Fibroblast of skin of abdomen (primary cell): Measurements from ENCODE around the gene ADGRD1.

Experiments
- DNase-seq: peaks from one replicate; pipeline ENCODE4 v3.0.0-alpha.2; 2013

Gene ADGRD1

DNA sequence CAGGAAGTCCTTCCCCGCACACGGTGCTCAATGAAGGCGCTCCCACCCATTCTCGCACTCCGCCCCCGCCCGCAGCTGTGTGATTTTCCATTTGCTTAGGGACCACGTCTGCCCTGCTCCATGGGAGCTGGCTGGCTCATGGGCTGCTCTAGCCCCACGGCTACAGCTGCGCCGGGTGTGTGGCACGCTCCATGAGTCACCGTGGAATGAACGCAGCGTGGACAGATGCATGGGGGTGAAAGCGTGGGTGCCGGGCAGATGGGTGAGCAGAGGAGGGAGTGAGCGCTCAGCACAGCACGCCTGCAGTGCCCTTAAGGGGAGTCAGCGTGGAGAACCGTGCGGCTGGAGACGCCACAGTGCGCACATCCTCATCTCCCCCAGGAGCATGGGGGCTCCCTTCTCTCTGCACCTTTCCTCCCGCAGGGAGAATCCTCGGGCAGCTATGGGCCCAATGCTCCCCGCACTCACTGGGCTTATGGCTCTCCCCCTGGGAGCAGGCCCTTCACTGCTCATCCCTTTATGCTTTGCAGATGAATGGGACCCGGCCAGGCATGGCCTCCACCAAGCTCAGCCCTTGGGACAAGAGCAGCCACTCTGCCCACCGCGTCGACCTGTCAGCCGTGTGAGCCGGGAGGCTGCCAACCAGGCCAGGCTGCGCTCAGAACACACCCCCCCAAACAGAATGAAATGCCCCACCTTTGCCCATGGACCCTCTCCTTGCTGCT lies 185.1 kb downstream of the ADGRD1 start:
- DNase-seq, result no peak

DNA sequence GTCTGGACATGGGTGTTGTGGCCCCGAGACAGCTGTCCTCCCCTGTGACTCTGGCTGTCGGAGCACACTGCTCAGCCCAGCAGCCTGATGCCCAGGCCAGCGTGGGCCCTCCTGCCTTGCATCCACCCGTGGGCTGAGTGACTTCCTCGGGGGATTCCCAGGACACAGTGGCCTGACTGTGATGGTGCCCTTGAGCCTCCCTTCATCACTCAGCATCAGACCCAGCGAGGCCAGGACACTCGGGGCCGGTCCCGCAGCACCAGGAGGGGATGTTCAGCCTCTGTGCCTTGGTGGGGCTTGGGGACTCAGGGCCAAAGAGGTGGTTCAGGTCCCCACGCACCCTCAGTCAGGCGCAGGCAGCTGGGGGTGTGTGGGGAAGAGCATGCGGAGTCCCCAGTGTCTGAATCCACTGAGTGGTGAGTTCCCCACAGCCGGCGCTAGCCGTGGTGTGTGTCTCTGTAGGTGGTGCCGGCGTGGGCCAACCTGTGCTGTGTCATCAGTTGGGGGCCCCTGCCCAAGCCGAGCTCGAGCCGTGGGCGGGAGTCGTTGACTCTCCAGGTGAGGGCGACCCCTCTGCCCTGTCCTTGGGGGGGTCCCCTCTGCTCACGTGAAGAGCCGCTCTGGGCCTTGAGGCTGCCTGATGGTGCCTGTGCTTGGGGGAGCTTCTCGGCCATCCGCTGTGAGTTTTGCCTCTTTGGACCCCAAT lies 185.8 kb downstream of the ADGRD1 start:
- no peak for DNase-seq

DNA sequence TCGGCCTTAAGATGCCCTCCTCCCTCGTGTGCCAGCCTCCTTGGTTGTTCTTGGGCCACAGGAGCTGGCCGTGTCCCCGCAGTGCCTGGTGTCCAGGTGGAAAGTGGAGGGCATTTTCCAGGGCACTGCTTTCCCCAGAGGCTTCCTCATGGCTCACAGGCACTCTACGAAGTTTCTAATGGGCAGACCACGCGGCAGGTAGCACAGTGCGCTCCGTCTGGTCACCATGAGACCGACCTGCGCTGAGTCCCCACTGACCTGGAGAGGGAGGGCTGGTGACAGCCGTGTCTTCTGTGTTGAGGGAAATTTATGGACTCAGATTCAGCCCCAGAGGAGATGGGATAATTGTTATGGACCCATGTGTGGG lies 186.3 kb downstream of the ADGRD1 start:
- no peak for DNase-seq

DNA sequence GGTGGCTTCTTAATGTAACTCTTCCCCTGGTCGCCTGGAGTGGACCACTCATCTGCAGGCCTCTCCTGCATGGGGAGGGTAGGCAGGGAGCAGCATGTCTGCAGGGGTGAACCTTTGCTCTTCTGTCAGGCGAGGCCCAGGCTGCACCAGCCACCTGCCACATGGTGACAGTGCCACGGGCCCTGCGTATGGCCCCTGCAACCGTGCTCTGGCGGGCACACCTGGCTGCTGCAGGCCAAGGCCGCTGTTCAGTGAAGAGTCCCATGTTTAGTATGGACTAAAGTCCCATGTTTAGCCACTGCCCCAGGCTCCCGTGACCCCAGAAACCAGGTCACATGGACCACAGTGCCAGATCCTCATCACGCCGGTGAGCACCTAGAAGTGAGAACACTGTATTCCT lies 187.0 kb downstream of the ADGRD1 start:
- no peak for DNase-seq

DNA sequence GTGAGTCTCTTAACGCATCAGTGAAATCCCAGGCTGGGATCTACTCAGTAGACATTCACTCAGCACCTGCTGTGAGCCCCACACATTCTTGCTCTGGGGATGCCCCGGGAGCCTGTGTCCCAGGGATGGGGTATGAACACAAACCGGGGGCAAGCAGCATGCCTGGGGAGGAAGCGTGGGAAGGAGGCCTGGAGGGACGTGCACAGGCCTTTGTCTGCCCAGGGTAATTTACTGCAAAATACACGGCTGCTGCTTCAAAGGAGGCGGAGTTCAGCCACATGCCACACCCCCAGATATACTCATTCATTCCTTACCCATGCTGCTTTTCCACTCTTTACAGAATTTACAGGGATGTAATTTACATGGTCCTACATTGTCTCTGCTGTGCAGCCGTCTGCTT lies 187.8 kb downstream of the ADGRD1 start:
- no peak for DNase-seq

DNA sequence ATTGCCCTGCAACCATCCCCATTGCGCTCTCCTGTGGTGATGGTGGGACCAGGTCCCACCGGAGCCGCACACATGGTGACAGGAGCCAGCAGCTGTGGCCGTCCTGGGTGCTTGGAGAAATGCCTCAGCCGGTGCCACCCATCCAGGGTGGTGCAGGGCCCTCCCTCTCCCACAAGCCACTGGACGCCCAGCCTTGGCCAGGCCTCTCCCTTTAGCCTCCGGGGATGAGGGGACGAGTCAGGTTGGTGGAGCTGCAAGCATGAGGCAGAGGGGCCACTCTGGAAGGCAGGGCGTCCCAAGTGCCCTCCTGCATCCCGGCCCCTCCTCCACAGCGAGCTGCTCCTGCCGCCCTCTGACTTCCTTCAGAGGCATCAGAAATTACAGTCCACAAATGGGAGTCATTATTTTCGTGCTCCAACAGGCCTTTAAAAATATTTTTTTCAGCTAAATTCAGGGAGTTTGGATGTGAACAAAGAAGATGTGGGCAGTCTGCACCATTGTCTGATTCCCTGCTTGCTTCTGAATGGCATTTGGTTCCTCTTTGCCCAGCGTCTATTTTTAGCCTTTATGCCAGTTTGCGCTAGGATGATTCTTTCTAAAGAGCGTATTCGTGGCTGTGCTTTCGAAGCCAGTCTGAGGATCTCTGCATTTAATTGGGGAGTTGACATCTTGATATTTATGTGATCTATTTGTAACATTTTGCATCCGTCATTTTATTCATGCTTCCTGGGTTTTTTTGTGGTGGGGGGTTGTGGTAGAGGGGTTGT lies 189.4 kb downstream of the ADGRD1 start:
- no peak for DNase-seq

DNA sequence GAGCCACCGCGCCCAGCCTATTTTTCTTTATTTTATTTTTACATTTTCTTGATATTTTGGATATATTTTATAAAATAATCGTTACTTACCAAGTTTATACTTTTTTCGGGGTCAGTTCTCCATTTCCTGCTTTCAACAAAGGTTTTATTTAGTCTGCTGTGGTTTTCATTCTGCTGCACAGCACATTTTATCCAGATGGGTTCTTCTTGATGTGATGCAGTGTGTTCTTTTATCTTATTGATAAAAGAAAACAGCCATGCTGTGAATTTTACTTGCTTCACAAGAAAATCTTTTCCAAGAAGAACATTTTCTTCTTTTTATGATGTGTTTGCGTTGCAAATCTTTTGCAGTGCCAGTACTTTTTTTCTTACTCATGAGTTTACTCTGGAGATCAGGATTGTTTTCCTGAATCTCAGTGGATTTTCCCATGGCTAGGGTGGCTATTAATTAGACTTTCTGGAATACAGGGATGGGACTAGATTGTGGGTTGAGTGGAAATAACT lies 192.5 kb downstream of the ADGRD1 start:
- no peak for DNase-seq

DNA sequence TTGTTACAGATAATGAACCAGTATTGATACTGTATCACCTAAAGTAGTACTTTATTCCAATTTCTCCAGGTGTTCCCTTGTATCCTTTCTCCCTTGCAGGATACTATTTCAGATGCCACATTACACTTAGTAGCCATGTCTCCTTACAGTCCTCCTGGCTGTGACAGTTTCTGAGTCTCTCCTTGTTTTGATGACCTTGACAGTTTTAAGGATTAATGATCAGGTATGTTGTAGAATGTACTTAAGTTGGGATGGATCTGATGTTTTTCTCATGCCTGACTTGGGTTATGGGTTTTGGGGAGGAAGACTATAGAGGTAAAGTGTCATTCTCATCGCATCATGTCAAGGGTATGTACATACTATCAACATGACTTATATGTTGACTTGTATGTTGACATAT lies 193.6 kb downstream of the ADGRD1 start:
- no peak for DNase-seq

DNA sequence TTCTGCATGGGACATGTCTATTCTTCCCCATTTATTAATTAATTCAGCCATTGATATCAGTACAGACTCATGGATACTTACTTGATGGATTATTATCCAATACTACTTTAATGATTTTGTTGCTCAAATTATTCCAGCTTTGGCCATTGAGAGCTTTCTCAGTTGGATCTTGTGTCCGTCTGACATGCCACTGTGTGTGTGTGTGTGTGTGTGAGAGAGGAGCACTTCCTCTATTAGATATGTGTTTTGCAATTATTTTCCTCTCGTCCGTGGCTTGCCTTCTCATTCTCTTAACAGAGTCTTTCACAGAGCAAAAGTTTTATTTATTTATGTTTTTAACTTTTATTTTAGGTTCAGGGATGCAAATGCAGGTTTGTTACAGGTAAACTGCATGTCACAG lies 194.2 kb downstream of the ADGRD1 start:
- DNase-seq, result no peak

DNA sequence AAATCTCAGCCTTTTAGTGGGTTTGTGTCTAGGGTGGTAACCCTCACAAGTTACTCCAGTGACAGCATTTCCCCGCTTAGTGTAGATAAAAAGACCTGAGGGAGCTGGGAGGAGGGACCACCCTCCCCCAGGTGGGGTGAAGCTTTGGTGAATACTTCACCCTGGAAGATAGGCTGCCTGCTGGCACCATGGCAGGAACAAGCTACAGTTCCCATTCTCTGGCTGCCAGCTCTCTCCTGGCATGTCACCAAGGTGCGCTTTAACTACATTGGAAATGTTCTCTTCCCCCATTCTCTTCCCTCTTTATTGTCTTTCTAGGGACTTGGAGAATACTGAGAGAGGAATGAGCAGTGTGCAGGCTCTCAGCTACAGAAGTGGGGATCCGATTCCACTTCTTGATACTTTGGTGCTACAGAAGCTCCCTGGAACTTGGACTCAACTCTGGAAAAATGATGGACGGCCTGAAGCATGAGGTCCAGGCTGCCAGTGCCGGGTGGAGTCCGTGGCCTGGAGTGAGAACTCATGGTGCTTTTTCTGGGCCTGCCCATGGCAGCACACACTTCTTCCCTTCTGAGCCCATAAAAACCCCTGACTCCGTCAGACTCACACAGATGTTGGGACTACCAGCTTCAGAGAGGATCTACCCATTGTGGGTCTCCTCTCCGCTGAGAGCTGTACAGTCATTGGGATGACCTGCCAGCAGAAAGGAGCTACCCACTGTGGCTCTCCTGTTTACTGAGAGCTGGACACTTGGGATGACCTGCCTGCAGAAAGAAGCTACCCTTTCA lies 198.0 kb downstream of the ADGRD1 start:
- no peak for DNase-seq

DNA sequence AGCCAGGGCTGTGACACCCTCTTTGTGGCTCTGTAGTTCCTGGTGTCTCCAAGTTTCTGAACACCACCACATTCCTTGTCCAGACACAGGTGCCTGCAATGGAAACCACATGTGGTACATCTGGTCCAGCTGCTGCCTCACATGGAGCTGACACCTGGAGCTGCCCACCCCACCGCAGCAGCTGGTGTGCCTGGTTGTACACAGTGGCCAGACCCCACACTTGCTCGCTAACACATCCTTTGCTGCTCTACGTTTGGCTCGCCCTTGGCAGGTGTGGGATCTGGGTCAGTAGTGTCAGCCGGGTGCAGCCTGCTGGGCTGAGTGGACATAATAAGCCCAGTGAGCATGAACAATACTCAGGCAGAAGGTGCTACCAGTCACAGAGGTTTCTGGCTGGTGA lies 198.9 kb downstream of the ADGRD1 start:
- no peak for DNase-seq

DNA sequence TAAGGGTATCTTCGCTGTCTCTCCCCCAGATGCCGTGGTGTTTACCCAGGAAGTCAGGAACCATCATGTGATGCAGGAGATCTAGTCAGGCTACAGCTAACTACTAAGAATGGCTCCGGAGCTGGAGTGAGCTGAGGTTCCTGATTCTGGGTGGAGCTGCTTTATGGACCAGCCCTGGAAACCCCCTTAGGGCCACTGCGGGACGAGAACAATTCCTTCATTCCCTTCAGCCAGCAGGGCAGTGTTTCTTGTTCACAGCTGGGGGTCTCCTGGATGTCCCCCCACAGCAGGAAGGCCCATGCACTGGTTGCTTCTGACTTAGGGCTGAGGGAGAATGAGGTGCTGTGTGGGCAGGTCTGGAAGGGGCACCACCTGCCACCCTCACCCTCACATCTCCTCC lies 199.3 kb downstream of the ADGRD1 start:
- no peak for DNase-seq

DNA sequence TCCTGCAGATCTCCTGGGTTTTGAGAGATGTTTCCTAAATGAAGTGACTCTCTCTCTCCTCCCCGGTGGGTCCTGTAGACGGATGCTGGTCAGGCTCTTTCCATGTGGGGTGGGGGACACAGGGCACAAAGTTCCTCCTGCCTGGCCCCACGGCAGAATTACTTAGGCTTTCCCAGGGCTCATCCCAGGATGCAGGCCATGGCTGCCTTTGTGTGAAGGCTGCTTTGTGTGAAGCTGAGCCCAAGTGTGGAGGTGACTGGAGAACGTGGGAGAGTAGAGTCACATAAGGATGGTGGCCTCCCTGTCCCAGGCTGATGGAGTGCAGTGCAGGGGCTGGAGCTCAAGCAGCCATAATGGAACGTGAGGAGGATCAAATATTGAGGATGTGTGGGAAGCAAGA lies 200.2 kb downstream of the ADGRD1 start:
- no peak for DNase-seq

DNA sequence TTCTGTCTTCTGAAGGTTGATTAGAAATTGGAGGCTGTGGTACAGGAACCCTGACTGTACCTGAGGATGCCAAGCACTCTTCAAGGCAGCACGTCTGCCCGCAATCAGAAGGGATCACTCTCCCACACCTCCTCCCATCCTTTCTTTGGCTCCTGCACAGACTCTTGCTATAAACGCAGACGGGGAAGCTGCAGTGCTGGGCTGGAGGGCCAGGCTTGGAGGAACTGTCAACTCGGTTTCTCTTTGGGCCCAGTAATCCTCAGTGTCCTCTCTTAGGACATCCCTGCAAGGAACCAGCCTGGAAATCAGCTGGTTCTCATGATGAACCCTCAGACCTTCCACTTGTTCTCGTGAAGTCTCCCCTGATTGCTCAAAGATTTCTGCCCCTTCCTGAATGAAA lies 201.4 kb downstream of the ADGRD1 start:
- DNase-seq, result no peak

DNA sequence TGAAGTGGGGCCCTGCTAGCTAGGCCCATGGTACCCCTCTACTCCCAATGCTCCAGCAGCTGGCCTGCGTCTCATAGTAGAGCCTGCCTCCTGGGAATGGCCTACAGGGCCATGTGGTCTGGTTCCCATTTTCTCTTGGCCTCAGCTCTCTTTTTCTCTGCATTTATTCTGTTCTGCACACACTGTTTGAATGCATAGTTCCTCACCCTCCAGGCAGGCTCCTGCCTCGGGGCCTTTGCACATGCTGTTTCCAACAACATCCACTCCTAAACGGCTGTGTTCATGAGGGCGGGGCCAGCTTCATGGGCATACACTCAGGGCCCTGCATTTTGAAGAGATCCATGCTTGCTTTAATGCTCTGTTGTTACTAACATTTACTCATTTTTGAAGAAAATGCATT lies 204.0 kb downstream of the ADGRD1 start:
- no peak for DNase-seq

DNA sequence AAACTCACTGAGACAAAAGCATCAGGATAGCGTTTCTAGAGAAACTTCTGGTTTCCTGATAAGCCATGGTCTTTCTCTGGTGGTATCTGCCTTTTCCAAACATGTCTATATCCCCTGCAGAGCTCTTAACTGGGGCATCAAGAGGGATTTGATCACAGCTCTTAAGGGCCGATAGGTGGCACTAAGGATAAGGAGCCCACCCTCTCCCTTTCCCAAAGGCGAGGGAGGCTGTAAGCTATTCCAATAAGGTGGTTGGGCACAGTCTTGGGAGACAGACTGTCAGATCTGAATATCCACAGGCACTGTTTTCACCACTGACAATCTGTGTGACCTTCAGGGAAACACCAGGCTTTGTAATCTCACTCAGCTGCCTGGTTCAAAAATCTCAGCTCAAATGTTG lies 206.0 kb downstream of the ADGRD1 start:
- DNase-seq, result no peak

DNA sequence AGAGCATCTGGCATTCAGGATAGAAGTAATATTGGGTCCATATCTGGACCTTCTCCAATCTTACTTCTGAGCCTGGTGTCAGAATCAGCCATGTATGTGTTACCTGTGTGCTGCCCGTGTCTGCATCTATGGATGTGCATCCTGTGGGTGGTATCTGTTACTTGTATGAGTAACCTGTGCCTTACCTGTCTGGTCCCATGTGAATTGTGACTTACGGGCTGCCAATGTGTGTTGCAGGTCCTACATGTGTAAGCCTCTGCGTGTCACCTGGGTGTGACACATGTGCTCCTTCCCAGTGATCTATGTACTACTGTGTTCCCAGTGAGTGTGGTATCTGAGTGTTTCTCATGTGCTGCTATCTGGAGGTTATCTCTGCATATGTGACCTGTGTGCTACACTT lies 208.4 kb downstream of the ADGRD1 start:
- no peak for DNase-seq

DNA sequence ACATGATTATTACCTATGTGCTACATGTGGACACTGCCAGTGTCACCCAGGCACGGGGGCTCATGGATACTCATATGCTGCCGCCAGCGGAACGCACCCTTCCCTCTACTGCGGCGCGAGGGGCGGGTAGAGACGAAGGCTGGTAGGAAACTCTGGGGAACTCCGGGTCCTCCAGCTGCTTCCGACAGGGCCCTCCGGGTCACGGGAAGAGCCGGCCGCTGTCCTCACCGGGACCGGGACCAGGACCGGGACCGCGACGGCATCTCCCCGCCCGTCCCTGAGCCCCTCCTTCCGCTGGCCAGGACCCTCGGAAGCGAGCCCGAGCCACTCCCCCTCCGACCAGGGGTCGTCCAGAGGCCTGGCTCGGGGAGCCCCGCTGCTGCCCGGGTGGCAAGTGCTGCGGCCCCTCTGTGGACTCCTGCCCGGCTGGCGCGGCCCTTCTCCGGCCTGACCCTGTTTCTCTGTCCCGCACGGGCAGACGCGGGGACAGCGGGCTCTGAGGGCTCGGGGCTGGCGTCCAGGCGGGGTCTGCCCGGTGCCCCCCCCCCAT lies 209.6 kb downstream of the ADGRD1 start:
- no peak for DNase-seq

DNA sequence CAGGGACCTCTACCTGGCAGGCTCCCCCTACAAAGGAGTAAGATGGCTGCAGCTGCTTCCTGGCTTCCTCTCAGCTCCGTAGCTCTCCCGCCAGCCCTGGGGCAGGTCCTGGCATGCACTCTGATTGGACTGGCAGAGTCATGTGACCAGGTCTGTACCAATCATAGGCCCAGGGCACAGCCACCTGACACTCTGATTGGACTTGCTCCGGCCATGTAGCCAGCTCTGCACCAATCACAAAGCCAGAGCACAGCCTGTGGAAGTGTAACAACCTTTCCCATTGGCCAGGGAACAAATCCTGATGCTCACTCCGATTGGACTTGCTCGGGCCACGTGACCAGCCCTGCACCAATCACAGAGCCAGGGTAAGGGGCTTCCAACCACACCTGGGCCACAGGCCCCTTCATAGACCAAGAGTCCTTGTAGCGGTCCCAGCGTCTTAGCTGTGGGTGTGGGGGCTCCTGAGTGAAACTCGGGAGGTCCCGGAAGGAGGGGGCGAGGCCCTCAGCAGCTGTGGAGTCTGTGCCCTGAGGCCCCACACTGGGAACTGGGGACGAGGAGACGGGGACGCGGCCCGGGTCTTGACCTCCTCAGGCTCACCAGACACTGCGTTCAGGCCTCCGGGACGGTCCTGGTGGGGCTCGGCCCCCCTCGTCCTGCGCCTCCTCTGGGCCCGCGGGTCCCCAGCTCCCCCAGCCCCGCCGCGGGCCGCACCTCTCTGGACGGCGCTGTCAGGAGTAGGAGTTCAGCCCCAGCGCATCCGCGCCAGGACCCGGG lies 210.6 kb downstream of the ADGRD1 start:
- DNase-seq, result no peak

DNA sequence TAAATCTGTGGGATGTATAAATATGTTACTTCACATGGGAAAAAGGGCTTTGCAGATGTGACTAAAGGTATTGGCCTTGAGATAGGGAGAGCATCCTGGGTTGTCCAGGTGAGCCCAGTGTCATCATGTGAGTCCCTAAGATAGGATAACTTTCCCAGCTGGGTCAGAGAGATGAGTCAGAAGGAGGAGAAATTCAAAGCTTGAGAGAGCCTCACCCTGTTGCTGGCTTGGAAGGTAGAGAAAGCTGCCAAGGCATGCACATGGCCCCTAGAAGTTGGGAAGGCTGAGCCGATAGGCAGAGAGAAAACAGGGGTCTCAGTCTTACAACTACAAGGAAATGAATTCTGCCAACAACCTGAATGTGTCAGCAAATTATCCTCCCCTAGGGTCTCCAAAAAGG lies 213.0 kb downstream of the ADGRD1 start:
- DNase-seq, result no peak

DNA sequence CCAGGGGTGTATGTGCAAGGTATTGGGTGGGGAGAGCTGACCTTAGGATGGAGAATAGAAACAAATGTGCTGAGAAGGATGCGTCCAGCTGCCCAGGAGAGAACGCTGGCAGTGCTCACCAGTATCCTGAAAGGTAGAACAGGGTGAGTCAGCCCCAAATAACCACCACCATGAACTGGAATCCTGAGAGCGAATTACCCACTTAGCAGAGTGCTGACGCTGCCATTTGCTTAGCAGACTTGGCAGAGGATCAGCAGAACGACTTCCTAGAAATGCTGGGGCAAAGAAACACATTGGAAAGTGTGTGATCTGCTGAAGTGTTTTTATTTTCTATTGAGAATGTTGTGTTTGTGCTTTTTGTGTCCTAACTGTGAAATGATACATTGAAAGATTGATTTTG lies 213.6 kb downstream of the ADGRD1 start:
- peak; percentile 6 for DNase-seq

DNA sequence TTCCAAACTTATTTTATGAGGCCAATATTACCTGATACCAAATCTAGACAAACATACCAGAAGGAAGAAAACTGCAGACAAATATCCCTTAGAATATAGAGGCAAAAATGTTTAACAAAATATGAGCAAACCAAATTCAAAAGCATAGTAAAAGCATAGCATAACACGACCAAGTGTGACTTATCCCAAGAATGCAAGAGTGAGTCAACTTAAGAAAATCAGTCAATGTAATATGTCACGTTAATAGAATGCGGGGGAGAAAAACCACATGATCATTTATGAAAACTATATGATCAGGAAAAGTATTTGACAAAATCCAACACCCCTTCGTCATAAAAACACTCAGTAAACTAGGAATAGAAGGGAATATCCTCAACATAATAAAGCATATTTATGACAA lies 217.3 kb downstream of the ADGRD1 start:
- peak; percentile 30 for DNase-seq
